DMS 273 treated with DMSO at 0.1 percent for 48 hours (cell line): ENCODE results near the gene DDX50.
"Not testable (repeated sequence)": the region's sequence is repeated elsewhere in the genome, so short reads cannot be mapped to it uniquely, and the experiment has no call there.

Source experiments
- DNase-seq: peaks from one replicate; lab custom pipeline; 2025; lab: John Stamatoyannopoulos, UW

DDX50 gene

DNA sequence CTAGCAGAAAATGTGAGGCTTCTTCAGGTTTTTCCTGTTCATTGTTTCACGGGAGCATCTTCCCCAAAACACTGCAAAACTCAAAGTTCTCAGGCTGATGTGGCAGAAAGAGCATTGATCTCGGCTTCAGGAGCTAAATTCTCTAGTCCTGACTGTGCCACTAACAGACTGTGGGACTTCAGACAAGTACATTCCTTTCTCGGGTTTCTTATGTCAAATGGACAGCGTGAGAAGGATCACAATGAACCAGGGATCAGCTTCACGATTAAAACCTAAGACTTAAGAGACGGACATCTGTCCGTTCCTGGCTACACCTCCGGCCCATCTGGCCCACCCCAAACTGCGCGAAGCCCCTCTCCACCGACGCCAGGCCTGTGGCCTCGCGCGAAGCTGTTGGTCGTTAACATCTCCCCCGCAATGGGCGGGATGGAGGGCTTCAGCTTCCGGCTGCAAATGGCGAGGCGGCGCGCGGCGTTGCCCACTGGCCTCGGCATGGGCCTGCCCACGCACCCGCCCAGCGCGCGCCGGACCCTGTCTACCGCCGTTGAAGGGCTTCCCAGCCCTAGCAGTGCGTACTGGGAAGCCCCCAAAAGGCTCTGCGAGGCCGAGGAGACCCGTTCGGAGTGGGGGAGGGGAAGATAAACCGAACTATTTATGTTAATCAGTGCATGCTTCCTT lies 549 bp upstream of the DDX50 start:
- DNase-seq, result peak; percentile 51

DNA sequence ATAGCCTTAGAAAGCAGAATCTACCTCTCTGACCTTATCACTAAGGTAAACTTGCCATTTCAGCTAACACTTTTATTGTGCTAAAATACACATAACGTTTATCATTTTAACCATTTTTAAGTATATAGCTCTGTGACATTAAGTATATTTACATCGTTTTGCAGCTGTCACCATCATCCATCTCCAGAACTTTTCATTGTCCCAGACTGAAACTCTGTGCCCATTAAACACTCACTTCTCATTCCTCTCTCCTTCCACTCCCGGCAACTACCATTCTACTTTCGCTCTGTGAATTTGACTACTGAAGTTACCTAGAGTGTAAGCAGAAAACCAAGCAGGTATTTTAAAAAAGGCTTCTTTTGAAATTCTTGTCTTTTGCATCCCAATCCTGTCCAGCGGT lies 1.3 kb downstream of the DDX50 start:
- DNase-seq, result no peak

GRCh38 chr10:68924593-68924992 lies 23.5 kb downstream of the DDX50 start:
- no peak for DNase-seq

GRCh38 chr10:68925489-68925888 lies 24.4 kb downstream of the DDX50 start:
- no peak for DNase-seq

DNA sequence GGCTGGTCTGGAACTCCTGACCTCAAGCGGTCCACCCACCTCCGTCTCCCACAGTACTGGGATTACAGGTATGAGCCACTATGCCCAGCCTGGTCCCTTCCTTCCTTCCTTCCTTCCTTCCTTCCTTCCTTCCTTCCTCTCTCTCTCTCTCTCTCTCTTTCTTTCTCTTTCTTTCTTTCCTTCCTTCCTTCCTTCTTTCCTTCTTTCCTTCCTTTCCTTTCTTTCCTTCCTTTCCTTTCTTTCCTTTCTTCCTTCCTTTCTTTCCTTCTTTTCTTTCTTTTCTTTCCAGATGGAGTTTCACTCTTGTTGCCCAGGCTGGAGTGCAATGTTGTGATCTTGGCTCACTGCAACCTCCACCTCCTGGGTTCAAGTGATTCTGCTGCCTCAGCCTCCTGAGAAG lies 28.0 kb downstream of the DDX50 start:
- not testable (repeated sequence) for DNase-seq

DNA sequence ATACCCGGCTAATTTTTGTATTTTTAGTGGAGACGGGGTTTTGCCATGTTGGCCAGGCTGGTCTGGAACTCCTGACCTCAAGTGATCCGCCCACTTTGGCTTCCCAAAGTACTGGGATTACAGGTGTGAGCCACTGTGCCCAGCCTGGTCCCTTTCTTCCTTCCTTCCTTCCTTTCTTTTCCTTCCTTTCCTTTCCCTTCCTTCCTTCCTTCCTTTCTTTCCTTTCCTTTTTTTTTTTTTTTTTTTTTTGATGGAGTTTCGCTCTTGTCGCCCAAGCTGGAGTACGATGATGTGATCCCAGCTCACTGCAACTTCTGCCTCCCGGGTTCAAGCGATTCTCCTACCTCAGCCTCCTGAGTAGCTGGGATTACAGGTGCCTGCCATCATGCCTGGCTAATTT lies 28.8 kb downstream of the DDX50 start:
- not testable (repeated sequence) for DNase-seq

- DNase-seq, result not testable (repeated sequence)
Measured at GRCh38 chr10:68932860-68933259, 31.7 kb downstream of the DDX50 start.

DNA sequence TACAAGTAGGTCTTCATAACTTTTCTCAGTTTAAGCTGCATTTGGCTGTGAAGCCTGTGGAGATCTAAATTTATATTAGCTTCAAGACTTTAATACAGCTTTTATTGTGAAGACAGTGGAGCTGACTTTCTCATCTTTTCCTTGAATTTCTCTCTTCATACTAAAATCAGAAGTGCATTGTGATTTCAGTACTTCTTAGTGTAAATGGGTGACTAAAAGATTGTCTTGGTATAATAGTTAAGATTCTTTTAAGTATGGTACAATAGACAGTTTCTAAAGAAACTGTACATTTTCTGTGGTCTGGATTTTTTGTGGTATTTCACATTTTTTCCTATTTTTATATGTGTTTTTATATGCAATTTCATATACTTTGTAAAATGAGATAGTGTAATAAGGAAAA lies 33.9 kb downstream of the DDX50 start:
- no peak for DNase-seq

DNA sequence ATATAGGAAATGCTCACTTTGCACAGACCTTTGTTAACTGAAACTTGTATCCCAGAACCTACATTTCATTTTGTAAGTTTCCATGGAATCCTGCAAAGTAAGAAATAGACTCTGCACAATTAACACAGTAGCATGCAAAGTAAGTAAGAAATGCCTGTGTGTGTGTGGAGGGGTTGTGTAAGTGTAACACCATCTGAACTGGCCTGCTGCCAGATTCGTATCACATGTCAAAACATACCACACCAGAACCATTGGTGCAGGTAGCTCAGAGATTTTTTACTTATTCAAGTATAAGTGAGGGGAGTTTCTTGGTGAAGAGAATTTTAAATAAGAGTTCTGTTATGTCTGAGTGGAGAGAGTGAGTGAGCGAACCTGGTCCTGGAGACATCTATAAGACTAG lies 37.0 kb downstream of the DDX50 start:
- DNase-seq, result no peak

GRCh38 chr10:68938884-68939283 lies 37.8 kb downstream of the DDX50 start:
- no peak for DNase-seq

DNA sequence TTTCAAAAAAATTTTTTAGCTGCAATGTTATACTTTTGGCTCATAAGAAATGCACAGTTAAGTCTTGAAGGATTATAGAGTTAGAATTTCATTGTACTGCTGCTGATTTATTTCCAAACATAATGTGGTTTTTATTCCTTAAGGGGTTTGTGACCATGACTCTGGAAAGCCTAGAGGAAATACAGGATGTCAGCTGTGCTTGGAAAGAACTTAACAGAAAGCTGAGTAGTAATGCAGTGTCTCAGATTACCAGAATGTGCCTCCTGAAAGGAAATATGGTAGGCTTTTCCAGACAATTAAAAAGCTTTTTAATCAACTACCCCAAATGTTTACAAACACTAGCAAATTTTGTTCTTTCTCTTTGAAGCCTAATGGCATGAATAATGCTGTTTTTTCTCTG lies 39.8 kb downstream of the DDX50 start:
- not testable (repeated sequence) for DNase-seq

- DNase-seq, result no peak
Measured at GRCh38 chr10:68950598-68950997, 49.5 kb downstream of the DDX50 start.

GRCh38 chr10:68954904-68955303 lies 53.8 kb downstream of the DDX50 start:
- no peak for DNase-seq

DNA sequence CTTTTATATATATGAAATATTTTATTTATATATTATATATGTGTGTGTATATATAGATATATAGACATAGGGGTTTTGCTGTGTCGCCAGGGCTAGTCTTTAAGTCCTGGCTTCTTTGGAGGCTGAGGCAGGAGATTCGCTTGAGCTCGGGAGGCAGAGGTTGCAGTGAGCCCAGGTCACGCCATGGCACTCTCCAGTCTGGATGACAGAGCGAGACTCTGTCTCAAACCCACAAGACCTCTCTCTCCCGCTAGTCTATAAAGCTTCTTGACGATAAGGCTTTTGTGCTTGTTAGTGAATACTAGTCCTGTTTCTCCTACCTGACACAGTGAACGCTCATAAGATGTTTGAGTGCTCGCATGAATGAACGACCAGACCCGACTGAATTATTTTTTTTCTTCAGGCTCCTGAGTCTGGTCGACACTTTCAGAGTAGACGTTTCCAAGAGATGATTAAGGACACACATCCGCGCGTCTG lies 54.3 kb downstream of the DDX50 start:
- DNase-seq, result no peak

DNA sequence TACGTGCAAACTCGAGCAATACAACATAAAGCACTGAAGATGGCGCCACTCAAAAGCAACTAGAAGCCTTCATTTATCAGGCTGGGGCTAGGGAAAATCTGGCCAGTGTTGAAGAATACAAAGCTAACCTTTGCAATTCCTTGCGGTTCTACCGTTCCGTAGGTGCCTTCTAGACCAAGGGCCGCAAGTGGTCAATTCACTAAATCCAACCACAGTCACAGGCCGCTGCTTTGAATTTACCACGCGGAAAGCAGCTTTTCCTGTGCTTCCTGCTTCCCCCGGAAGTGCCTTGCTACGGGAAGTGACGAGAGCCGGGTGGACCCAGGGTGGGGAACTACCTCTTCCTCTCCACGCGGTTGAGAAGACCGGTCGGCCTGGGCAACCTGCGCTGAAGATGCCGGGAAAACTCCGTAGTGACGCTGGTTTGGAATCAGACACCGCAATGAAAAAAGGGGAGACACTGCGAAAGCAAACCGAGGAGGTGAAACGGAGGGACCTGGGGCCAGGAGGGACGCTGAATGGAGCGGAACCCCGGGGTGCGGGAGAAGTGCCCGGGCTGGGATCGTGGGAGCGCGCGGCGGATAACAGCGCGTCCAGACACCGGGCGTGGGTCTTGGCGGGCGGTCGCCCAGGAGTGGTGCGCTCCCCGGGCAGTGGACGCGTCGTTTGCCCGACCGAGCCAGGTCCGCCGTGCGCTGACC lies 54.9 kb downstream of the DDX50 start, which contains the start of gene DDX21:
Gene DDX21 (plus strand): TSS at position 339 of the 701 bp plus-strand sequence. CDS start 56 bp downstream, at position 395.
- DNase-seq, result peak; percentile 85

GRCh38 chr10:68957284-68957615 lies 56.1 kb downstream of the DDX50 start:
- no peak for DNase-seq

- DNase-seq, result peak; percentile 1
Measured at GRCh38 chr10:68957654-68958053, 56.5 kb downstream of the DDX50 start.

DNA sequence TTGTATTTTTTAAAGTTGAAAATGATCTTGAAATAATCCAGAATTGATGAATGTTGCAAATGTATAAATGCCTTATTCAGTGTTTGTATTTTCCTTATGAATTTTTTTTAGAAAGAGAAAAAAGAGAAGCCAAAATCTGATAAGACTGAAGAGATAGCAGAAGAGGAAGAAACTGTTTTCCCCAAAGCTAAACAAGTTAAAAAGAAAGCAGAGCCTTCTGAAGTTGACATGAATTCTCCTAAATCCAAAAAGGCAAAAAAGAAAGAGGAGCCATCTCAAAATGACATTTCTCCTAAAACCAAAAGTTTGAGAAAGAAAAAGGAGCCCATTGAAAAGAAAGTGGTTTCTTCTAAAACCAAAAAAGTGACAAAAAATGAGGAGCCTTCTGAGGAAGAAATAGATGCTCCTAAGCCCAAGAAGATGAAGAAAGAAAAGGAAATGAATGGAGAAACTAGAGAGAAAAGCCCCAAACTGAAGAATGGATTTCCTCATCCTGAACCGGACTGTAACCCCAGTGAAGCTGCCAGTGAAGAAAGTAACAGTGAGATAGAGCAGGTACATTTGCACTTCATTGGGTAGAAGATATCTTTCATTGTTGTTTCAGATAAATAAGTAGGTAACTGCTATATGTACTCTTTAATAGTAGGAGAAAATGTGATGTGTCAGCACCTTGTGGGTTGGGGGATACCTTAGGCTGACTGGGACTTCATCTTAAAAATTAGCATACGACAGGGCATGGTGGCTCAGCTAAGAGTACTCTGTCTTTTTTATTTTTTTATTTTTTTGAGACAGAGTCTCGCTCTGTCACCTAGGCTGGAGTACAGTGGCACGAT lies 58.8 kb downstream of the DDX50 start:
- DNase-seq, result no peak

DNA sequence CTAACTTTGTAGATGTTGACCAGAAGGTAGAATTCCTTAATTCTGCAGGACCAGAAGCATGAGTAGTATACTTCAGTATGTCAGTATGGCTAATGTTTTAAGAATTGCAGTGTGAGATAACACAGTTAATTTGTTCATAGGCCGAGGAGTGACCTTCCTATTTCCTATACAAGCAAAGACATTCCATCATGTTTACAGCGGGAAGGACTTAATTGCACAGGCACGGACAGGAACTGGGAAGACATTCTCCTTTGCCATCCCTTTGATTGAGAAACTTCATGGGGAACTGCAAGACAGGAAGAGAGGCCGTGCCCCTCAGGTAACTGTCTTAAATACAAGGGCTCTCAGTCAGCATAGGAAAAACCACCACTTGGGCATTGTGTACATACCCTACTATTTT lies 62.0 kb downstream of the DDX50 start:
- DNase-seq, result no peak

DNA sequence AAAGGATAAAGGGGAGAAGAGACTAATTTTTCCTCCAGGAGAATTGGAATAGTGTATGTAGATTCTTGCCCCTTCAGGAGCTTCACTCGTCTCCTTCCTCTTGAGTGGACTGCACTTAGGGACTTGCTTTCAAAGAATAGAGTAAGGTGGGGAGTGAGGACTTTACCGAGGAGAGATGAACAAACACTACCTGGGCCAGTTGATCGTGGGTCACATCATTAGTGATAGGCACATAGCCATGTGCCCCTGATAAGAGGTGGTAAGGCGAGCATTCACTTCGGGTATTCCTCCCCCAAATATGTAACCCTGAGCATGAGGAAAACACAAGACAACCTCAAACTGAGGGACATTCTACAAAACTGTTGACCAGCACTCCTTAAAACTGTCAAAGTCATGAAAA lies 72.9 kb downstream of the DDX50 start:
- no peak for DNase-seq

GRCh38 chr10:68975936-68976473 lies 74.9 kb downstream of the DDX50 start:
- not testable (repeated sequence) for DNase-seq

GRCh38 chr10:68979738-68980137 lies 78.6 kb downstream of the DDX50 start:
- not testable (repeated sequence) for DNase-seq
